ENCODE results near the gene C5orf47. TPM values are rescaled to one million over a fixed set of nuclear protein-coding genes. Genes with fewer than 3 reads are reported as not detected.
A peak's percentile ranks its signal among the peaks of the same experiment; 100 is the strongest.

Gene C5orf47
- total RNA-seq, 1 donor from 2014 or later, result not detected

DNA sequence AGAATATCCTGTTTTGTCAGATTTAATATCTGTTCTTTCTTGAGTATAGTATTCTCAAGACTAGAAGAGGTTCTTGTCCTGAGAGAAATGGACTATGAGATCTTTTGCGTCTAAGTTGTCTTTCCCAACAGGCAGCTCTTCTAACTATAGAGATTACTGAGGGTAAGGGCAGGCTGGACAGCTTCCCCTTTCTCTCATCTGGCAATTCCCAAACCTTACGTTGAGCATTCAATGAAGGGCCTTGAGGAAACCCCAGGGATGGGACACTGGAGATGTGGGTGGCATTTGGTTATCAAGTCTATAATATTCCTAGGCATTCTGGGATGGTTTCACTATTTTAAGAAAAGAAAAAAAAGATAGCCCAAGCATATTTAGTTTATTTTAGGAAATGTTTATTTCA is 28.0 kb upstream of the C5orf47 start:
- TF ChIP-seq, protein P1, sequence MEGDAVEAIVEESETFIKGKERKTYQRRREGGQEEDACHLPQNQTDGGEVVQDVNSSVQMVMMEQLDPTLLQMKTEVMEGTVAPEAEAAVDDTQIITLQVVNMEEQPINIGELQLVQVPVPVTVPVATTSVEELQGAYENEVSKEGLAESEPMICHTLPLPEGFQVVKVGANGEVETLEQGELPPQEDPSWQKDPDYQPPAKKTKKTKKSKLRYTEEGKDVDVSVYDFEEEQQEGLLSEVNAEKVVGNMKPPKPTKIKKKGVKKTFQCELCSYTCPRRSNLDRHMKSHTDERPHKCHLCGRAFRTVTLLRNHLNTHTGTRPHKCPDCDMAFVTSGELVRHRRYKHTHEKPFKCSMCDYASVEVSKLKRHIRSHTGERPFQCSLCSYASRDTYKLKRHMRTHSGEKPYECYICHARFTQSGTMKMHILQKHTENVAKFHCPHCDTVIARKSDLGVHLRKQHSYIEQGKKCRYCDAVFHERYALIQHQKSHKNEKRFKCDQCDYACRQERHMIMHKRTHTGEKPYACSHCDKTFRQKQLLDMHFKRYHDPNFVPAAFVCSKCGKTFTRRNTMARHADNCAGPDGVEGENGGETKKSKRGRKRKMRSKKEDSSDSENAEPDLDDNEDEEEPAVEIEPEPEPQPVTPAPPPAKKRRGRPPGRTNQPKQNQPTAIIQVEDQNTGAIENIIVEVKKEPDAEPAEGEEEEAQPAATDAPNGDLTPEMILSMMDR (IDR thresholded peaks at IDR 0.05; ENCODE audit: insufficient read depth, low read length, poor library complexity, severe bottlenecking), result no peak
- DNase-seq (ENCODE audit: low read depth), result no peak
- H3K4me3 ChIP-seq (ENCODE audit: low read depth, low read length), result no peak overlapping the region

DNA sequence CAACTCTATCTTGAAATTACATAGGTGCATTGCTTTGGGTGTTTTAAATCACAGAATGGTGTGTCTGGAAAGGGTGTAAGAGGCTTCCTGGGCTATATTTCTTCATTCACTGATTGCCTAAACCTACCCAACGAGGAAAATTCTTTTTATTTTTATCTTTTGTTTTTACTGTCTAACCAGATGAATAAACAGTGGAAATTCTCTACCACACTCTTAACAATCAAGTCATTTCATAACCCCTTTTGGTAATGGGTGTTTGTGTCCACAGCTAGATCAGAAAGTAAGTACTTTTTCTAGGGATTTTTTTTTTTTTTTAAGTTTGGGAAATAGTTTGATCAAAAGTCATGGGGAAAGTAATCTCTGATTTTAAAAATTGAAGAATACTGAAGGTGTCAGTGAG is 27.6 kb upstream of the C5orf47 start:
- H3K27me3 ChIP-seq (ENCODE audit: control insufficient read depth, insufficient read depth, low read length), result no peaks in the 10 kb centered on the region
- DNase-seq (ENCODE audit: low read depth), result no peak
- no peaks in the 10 kb centered on the region for H3K36me3 ChIP-seq (ENCODE audit: control insufficient read depth, insufficient read depth, low read length)
- no peak overlapping the region for H3K4me3 ChIP-seq (ENCODE audit: low read depth, low read length)
- TF ChIP-seq, protein P1 (IDR thresholded peaks at IDR 0.05; ENCODE audit: insufficient read depth, low read length, poor library complexity, severe bottlenecking), result no peak

More for the DNA sequence above, 28.0 kb upstream of the C5orf47 start:
- no peaks in the 10 kb centered on the region for H3K27me3 ChIP-seq (ENCODE audit: control insufficient read depth, insufficient read depth, low read length)
- H3K36me3 ChIP-seq (ENCODE audit: control insufficient read depth, insufficient read depth, low read length), result no peaks in the 10 kb centered on the region

DNA sequence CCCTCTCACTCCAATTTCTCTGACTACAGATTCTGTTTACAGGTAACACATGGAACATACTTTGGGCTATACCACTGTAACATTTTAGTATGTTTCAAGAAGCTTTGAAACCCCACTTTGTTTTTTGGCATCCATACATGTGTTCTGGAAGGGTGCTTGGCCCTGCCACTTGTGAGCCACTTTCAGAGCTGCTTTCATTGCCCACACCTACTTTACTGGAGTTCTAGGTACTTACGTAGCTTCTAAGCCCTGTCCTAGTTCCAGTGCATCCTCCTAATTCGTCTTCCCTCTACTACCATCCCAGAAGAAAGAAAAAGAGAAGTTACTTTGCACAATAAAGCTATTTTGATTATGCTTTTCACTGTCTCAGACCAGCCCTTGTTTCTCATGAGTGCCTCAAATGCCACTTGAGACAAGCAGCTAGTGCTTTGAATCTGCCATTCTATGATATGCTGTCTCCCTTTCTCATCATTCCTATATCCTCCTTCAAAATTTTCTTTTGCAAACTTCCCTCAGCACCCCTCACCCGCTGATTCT is 26.5 kb upstream of the C5orf47 start:
- no peak for DNase-seq (ENCODE audit: low read depth)
- no peaks in the 10 kb centered on the region for H3K27me3 ChIP-seq (ENCODE audit: control insufficient read depth, insufficient read depth, low read length)
- TF ChIP-seq, protein P1 (IDR thresholded peaks at IDR 0.05; ENCODE audit: insufficient read depth, low read length, poor library complexity, severe bottlenecking), result no peak
- H3K4me3 ChIP-seq (ENCODE audit: low read depth, low read length), result no peak overlapping the region
- no peaks in the 10 kb centered on the region for H3K36me3 ChIP-seq (ENCODE audit: control insufficient read depth, insufficient read depth, low read length)

DNA sequence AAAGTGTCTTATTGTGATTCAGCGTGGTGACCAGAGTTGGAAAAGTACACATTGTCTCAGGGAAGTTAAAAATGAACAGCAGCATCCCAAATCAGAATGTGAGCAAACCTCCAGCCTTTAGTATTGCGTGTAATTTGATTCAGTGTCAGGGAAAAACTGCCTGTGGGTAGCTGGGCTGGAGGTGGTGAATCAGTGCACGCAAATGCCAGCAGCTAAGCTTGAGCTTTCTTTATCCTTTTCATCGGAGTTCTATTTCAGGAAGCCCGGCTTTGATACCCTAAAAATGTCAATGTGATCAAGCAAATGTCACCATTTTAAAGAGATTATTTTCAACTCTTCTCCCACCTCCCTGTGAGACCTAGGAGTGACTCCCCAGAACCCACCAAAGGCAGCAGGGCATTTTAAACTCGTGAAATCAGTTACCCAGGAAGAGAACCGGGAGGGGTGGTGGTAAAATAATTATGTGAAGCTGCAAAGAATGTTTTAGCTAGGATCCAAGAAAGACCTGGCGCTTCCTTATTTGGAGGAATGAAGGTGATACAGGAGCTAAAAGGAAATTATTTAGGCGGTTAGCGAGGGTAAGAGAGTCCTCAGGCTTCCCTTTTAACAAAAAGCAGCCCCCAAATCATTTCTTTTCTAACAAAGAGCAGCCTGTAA is 25.7 kb upstream of the C5orf47 start:
- peak overlapping the region; percentile 18 for H3K4me3 ChIP-seq (ENCODE audit: low read depth, low read length)
- DNase-seq (ENCODE audit: low read depth), result no peak
- TF ChIP-seq, protein P1 (IDR thresholded peaks at IDR 0.05; ENCODE audit: insufficient read depth, low read length, poor library complexity, severe bottlenecking), result no peak
- H3K36me3 ChIP-seq (ENCODE audit: control insufficient read depth, insufficient read depth, low read length), result no peaks in the 10 kb centered on the region
- H3K27me3 ChIP-seq (ENCODE audit: control insufficient read depth, insufficient read depth, low read length), result no peaks in the 10 kb centered on the region

DNA sequence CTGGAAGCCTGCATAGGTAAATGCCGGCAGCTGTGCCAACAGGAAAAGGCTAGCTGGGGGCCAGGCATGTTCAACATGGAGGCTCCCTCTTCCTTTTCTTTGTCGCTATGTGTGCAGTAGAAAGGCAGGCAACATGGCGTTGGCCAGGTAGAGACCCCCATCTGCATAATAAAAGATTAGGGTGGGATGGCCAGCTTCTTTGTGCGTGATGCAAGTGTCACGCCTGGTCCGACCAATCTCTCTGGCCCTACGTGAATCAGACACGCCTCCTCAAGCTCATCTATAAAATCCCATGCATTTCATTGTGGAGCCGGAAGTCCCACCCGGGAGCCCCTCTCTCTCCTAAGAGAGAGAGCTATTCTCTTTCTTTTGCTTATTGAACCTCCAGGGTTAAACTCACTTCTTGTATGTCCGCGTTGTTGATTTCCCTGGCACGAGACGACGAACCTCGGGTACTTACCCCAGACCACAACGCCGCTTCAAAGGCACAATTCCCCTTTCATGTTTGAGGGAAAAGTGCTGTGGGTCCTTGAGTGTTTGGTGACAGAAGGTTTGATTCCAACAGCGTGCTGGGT is 25.0 kb upstream of the C5orf47 start:
- TF ChIP-seq, protein P1 (IDR thresholded peaks at IDR 0.05; ENCODE audit: insufficient read depth, low read length, poor library complexity, severe bottlenecking), result no peak
- Histone ChIP-seq H3K27me3 (ENCODE audit: control insufficient read depth, insufficient read depth, low read length) (no peaks in the 10 kb centered on the region), H3K36me3 (ENCODE audit: control insufficient read depth, insufficient read depth, low read length) (no peaks in the 10 kb centered on the region), H3K4me3 (ENCODE audit: low read depth, low read length) (no peak overlapping the region)
- DNase-seq (ENCODE audit: low read depth), result no peak

All from kidney epithelial cell (primary cell).